ENCODE measurements around the gene ISCU.
A peak's percentile ranks its signal among the peaks of the same experiment; 100 is the strongest.
"Not testable (repeated sequence)": the region's sequence is repeated elsewhere in the genome, so short reads cannot be mapped to it uniquely, and the experiment has no call there.

Gene ISCU

DNA sequence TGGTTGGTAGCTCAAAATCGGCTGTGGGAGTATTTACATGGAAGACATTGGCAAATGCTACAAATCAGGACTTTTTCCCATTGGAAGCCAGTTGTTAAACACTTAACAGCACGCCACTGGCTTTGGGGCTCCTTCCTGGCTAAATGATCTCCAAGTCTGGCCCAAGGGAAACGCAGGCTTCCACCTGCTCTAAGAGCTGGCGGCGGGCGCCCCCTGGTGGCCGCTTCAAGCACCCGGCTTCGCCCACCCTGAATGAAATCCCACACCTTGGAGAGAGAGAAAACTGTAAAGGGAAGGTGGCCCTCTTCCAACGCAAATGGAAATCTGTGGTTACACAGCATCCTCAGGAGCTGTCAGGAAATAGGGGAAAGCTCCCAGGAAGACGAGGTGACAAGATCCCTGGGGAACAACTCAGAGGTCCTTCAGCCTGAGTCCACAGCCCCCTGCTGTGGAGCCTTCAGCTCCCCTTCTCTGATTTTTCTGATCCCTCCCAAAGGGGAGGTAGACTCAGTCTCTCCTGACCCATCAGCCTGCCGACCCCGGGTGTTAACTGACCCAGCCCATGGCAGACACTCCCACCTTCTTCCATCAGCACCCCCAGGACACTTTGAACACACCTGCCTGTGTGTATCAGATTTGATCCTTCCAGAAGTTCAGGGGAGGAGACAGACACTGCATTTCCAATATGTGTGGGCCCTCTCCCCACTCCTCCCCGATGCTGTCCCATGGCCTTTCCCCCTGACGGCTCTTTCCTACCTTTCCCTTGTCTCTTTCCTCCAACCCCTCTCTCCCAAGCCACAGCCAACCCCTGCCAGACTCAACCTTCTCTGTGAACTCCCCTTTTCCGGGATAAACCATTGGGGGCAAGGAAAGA lies 55.9 kb downstream of the ISCU start:
- peak; percentile 44 for DNase-seq (ENCODE audit: low read depth, low spot score)

DNA sequence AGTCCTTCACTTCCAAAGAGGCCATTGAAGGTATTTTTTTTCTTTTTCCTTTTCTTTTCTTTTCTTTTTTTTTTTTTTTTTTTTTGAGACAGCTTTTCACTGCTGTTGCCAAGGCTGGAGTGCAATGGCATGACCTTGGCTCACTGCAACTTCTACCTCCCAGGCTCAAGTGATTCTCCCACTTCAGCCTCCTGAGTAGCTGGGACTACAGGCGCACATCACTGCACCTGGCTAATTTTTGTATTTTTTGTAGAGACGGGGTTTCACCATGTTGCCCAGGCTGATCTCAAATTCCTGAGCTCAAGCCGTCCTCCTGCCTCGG lies 56.5 kb downstream of the ISCU start:
- DNase-seq (ENCODE audit: low read depth, low spot score), result not testable (repeated sequence)
